HFF-Myc (cell line): ENCODE data around the gene TDRD3.

Source experiments
- DNase-seq: peaks from one replicate; pipeline ENCODE4 v3.0.0-alpha.2; 2011; ENCODE audit warnings: low read depth; ENCODE audit errors: extremely low read depth
- H3K4me3 ChIP-seq: replicated peaks from 2 replicates; pipeline ENCODE4 v1.5.1; 2011; ENCODE audit warnings: low read depth, mild to moderate bottlenecking, control low read depth, low read length
- TF ChIP-seq, protein P1 (sequence below): IDR thresholded peaks from 2 replicates; pipeline ENCODE4 v1.5.1; 2012; ENCODE audit warnings: mild to moderate bottlenecking, low read depth, low read length, control low read depth; ENCODE audit errors: missing control alignments

The TDRD3 gene

DNA sequence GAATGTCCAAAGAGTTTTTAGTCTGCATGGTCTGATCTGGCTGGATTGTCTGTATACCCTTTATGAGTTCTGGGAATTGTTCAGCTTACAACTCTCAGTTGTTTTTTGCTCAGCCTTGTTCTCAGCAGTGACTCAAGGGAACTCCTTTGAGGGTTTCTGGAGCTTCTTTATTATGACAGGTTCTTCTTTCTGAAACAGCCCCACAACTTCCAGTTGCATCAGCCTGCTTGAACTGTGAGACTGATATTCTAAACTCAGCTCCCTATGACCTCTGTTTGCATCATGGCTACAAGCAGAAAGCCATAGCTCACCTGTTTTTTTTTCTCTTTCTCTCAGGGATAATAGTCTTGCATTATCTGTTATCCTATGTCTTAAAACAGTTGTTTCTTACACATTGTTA is 85.0 kb downstream of the TDRD3 start:
- no peak for DNase-seq
- no peak overlapping the region for H3K4me3 ChIP-seq
- TF ChIP-seq, protein P1, sequence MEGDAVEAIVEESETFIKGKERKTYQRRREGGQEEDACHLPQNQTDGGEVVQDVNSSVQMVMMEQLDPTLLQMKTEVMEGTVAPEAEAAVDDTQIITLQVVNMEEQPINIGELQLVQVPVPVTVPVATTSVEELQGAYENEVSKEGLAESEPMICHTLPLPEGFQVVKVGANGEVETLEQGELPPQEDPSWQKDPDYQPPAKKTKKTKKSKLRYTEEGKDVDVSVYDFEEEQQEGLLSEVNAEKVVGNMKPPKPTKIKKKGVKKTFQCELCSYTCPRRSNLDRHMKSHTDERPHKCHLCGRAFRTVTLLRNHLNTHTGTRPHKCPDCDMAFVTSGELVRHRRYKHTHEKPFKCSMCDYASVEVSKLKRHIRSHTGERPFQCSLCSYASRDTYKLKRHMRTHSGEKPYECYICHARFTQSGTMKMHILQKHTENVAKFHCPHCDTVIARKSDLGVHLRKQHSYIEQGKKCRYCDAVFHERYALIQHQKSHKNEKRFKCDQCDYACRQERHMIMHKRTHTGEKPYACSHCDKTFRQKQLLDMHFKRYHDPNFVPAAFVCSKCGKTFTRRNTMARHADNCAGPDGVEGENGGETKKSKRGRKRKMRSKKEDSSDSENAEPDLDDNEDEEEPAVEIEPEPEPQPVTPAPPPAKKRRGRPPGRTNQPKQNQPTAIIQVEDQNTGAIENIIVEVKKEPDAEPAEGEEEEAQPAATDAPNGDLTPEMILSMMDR, result no peak

DNA sequence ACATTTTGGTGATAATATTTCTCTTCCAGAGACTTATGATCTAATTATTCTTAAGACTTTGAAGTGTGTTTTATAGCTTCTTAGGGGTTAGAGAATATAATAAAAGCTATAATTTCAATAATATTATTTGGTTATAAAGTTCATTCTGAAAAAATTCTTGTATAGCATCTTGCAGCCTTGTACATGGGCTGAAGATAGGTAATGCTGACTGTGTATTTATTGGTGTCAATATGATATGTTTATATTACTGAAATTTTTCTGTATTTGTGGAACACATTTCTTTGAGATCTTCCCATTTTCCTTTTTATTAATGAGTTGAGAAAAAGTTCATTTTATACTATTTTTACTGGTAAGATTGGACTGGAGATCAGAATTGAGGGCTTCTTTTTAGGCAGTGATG is 87.8 kb downstream of the TDRD3 start:
- H3K4me3 ChIP-seq, result no peak overlapping the region
- TF ChIP-seq, protein P1, result no peak
- no peak for DNase-seq

DNA sequence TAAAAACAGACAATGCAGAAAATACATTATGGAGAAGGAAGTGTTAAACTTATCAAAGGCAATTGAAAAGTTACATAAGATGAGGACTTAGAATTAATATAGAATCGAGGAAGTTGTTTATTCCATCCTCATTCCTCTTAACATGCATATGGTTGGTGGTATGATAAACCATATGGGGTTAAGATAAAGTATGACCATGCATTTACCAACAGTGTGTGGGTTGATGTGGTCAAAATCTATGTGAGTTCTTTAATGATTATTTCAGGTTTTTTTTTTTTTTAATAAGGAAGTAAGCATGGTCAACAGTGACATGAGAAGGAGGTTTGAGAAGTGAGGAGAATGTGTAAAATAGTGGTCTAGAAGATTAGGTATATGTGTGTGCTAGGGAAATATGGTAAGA is 94.5 kb downstream of the TDRD3 start:
- H3K4me3 ChIP-seq, result no peak overlapping the region
- TF ChIP-seq, protein P1, result no peak
- DNase-seq, result no peak

DNA sequence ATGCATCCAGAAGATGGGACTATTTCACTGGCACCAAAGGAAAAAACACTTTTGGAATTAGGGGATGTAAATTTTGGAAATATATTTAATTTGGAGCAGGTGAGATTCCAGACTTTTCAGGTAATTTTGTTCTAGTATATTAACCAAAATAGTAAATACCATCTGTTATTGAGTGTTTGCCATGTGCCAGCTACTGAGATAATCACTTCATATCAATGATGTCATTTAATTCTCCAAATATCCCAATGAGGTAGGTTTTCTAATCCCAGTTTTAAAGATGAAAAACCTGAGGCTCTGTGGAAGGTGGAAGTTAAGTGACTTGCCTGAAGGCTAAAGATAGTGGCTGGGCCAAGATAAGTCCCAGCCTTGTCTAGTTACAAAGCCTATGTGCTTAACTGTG is 95.2 kb downstream of the TDRD3 start:
- H3K4me3 ChIP-seq, result no peak overlapping the region
- no peak for DNase-seq
- TF ChIP-seq, protein P1, result no peak

DNA sequence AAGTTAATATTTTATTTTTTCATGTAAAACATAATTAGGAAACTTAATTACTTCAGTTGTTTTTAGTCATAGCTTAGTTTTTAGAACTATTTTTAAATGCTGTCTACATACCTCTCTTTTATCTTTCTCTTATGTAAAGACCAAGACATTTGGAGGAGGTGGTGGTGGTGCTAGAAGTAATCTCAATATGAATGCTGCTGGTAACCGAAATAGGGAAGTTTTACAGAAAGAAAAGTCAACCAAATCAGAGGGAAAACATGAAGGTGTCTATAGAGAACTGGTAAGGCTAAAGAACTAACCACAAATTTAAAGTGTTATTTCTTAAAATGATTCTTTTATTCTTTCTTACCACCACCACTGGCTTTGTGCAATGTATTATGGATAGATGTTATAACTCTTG is 97.3 kb downstream of the TDRD3 start:
- TF ChIP-seq, protein P1, result no peak
- no peak overlapping the region for H3K4me3 ChIP-seq
- no peak for DNase-seq

DNA sequence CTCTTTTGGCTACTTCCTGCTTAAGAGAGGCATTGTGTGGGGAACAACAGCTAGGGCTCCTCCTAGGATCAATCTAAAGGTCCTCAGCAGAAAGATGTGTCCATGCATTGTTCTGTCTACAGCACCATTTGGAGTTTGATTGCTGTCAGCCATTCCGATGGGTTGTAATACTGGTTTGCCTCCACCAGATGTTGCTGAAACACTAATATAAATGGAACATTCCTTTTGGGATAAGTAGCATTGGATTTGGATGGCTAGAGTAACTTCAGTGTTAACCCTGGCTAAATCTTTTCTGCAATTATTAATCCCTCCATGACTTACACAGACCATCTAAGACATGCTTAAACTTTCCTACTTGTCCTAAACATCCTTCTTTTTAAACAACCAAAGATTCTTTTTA is 104.2 kb downstream of the TDRD3 start:
- DNase-seq, result no peak
- no peak overlapping the region for H3K4me3 ChIP-seq
- TF ChIP-seq, protein P1, result no peak

DNA sequence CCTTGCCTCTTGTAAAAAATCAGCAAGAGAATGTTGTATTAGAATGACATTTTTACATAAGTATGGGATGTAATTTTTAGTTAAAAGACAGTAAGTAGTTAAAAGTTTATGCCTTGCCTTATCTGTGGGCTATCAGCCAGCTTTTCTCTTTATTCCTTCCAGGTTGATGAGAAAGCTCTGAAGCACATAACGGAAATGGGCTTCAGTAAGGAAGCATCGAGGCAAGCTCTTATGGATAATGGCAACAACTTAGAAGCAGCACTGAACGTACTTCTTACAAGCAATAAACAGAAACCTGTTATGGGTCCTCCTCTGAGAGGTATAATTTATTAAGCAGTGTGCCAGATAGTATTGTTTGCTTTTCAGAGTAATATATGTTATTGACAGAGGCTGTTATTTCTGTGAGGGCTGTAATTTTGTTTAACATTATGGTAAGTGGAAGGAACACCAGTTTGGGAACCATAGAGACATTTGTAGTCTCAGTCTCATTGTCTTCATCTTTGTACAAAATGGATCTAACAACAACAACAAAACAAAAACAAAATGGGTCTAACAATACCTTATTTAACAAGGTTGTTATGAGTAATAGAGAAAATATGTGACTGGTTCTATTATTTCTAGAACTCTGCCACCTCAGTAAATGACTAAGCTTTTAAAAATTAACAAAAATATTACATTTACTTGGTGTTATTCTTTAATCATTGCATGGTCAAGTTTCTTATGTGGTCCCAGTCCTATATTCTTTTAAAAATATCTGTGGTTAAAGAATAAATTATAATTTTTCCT is 112.8 kb downstream of the TDRD3 start:
- H3K4me3 ChIP-seq, result no peak overlapping the region
- DNase-seq, result no peak
- TF ChIP-seq, protein P1, result no peak
